ENCODE measurements around the gene SREBF2.
"Not testable (repeated sequence)": the region's sequence is repeated elsewhere in the genome, so short reads cannot be mapped to it uniquely, and the experiment has no call there.

The SREBF2 gene

DNA sequence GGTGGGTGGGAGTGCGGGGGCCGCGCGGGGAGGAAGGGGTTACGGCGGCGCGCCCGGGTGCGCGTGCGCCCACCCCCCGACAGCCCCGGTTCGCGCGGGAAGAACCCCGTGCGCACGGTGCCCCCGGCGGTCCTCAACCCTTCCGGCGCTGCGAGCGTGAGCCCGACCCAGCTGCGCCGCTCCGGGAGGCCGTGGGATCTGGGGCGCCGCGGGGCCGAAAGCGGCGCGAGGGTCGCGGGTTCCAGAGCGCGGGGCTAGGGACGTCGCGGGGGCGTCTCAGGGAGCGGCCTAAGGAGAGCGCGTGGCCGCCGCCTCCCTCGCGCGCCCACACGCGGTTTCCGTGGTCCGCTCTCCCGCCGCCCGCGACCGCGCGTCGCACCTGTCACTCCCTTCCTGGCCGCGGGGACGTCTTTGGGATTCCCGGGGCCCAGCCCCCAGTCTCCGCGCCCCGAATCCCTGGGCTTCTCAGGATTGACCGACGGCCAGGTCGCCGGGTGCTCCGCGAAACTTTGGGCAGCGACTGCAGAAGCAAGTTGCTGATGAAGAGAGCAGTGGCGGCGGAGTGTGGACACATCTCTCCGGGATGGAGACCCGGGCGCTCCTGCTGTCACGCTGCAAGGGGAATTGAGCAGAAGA, 582 bp downstream of the SREBF2 start:
- Histone ChIP-seq H3K9me2 (ENCODE audit: low read depth, low read length) (no peaks in the 10 kb centered on the region), H3K9ac (ENCODE audit: low read length) (peak overlapping the region; percentile 99), H4K20me1 (ENCODE audit: insufficient read depth, low read length) (no peaks in the 10 kb centered on the region), H3K79me2 (ENCODE audit: insufficient read depth, low read length) (peaks cover 51% of the 10 kb centered on the region), H3F3A (ENCODE audit: insufficient read depth, low read length) (no peaks in the 10 kb centered on the region), H3K4me3 (ENCODE audit: low read depth, low read length, poor library complexity, severe bottlenecking) (peak overlapping the region; percentile 97), H3K4me2 (ENCODE audit: low read length) (peak overlapping the region; percentile 94), H2AFZ (ENCODE audit: low read length) (no peak overlapping the region), H3K27ac (ENCODE audit: low read depth, low read length, poor library complexity, severe bottlenecking) (peak overlapping the region; percentile 95), H3K9me3 (ENCODE audit: low read length) (peaks cover 6% of the 10 kb centered on the region; the same call in 1 of the 2 replicates), H3K4me1 (ENCODE audit: insufficient read depth, low read length, severe bottlenecking) (peaks cover 51% of the 10 kb centered on the region), H3K36me3 (ENCODE audit: insufficient read depth, low read length) (peaks cover 60% of the 10 kb centered on the region), H3K27me3 (ENCODE audit: insufficient read depth, low read length) (no peaks in the 10 kb centered on the region)
- TF ChIP-seq, protein P1, sequence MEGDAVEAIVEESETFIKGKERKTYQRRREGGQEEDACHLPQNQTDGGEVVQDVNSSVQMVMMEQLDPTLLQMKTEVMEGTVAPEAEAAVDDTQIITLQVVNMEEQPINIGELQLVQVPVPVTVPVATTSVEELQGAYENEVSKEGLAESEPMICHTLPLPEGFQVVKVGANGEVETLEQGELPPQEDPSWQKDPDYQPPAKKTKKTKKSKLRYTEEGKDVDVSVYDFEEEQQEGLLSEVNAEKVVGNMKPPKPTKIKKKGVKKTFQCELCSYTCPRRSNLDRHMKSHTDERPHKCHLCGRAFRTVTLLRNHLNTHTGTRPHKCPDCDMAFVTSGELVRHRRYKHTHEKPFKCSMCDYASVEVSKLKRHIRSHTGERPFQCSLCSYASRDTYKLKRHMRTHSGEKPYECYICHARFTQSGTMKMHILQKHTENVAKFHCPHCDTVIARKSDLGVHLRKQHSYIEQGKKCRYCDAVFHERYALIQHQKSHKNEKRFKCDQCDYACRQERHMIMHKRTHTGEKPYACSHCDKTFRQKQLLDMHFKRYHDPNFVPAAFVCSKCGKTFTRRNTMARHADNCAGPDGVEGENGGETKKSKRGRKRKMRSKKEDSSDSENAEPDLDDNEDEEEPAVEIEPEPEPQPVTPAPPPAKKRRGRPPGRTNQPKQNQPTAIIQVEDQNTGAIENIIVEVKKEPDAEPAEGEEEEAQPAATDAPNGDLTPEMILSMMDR (IDR thresholded peaks at IDR 0.05; ENCODE audit: low read length): no peak

DNA sequence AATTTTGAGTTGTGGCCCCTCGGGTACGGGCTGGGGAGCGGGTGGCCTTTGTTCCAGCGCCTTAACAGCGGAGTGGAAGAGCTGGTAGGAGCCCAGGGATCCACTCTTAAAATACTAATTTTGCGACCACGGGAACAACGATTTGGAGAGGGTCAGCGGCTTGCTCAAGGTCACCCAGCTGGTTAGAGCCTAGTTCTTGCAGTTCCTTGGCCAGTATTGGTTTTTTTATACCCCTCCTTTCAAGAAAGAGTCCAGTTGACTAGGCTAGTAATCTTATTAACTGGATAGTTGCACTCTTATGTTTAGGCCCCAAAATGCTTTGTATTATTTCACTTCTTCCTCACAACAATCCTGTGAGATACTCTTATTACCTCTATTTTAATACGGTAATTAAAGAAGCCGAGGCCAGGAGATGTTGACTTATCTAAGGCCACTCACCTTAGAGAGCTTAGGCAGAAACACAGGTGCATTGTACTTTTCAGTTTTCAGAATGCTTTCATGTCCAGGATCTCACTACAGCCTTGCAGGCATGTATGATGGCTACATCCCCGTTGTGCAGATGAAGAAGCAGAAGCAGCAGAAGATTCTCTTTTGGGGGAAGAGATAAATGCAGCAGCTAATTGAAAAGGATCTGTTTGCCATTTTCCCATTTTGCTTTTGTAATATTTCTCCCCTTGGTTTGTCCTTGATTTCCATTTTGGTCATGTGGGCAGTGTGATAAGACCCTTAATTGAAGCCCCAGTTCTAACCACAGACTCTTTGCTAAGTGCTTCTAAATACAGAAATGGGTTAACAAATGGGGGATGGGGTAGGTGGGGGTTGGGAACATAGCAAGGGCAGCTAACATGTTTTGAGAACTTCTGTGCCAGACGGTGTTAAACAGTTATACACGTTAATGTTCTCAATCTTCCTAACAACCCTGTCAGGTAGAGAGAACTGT, 1.4 kb downstream of the SREBF2 start:
- peaks cover 59% of the 10 kb centered on the region for H3K4me1 ChIP-seq (ENCODE audit: insufficient read depth, low read length, severe bottlenecking)
- peak overlapping the region; percentile 97 for H3K4me3 ChIP-seq (ENCODE audit: low read depth, low read length, poor library complexity, severe bottlenecking)
- peak overlapping the region; percentile 95 for H3K27ac ChIP-seq (ENCODE audit: low read depth, low read length, poor library complexity, severe bottlenecking)
- H3K9me2 ChIP-seq (ENCODE audit: low read depth, low read length): no peaks in the 10 kb centered on the region
- H3K27me3 ChIP-seq (ENCODE audit: insufficient read depth, low read length): no peaks in the 10 kb centered on the region
- H4K20me1 ChIP-seq (ENCODE audit: insufficient read depth, low read length): no peaks in the 10 kb centered on the region
- peaks cover 6% of the 10 kb centered on the region; the same call in 1 of the 2 replicates for H3K9me3 ChIP-seq (ENCODE audit: low read length)
- H3F3A ChIP-seq (ENCODE audit: insufficient read depth, low read length): no peaks in the 10 kb centered on the region
- H3K9ac ChIP-seq (ENCODE audit: low read length): peak overlapping the region; percentile 99
- no peak for TF ChIP-seq EZH2 (IDR thresholded peaks at IDR 0.05; ENCODE audit: borderline replicate concordance, low read length)
- TF ChIP-seq, protein P1 (IDR thresholded peaks at IDR 0.05; ENCODE audit: low read length): no peak
- no peak overlapping the region for H2AFZ ChIP-seq (ENCODE audit: low read length)
- peaks cover 59% of the 10 kb centered on the region for H3K79me2 ChIP-seq (ENCODE audit: insufficient read depth, low read length)
- H3K4me2 ChIP-seq (ENCODE audit: low read length): peak overlapping the region; percentile 94
- peaks cover 68% of the 10 kb centered on the region for H3K36me3 ChIP-seq (ENCODE audit: insufficient read depth, low read length)

DNA sequence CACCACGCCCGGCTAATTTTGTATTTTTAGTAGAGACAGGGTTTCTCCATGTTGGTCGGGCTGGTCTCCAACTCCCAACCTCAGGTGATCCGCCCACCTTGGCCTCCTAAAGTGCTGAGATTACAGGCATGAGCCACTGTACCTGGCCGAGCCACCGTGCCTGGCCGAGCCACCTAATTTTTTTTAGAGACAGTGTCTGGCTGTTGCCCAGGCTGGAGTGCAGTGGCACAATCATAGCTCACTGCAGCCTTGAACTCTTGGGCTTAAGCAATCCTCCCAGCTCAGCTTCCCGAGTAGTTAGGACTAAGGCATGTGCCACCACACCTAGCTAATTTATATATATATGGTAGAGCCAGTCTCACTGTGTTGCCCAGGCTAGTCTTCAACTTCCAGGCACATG, 2.6 kb downstream of the SREBF2 start:
- not testable (repeated sequence) for H3K9me2 ChIP-seq (ENCODE audit: low read depth, low read length); H3K27me3 ChIP-seq (ENCODE audit: insufficient read depth, low read length); H4K20me1 ChIP-seq (ENCODE audit: insufficient read depth, low read length); H2AFZ ChIP-seq (ENCODE audit: low read length); H3F3A ChIP-seq (ENCODE audit: insufficient read depth, low read length); H3K9me3 ChIP-seq (ENCODE audit: low read length)
- Histone ChIP-seq H3K27ac (ENCODE audit: low read depth, low read length, poor library complexity, severe bottlenecking) (peak overlapping the region; percentile 59), H3K4me1 (ENCODE audit: insufficient read depth, low read length, severe bottlenecking) (peaks cover 71% of the 10 kb centered on the region), H3K36me3 (ENCODE audit: insufficient read depth, low read length) (peaks cover 74% of the 10 kb centered on the region), H3K79me2 (ENCODE audit: insufficient read depth, low read length) (peaks cover 71% of the 10 kb centered on the region), H3K4me3 (ENCODE audit: low read depth, low read length, poor library complexity, severe bottlenecking) (peak overlapping the region; percentile 16), H3K4me2 (ENCODE audit: low read length) (peak overlapping the region; percentile 52), H3K9ac (ENCODE audit: low read length) (peak overlapping the region; percentile 23; the same call in 1 of the 2 replicates)
